GM12872 (cell line): Measurements from ENCODE around the gene KAZN.

ENCODE experiments used
- CTCF ChIP-seq: IDR thresholded peaks from 3 replicates; pipeline ENCODE4 v1.5.1; 2011; ENCODE audit warnings: low read depth, mild to moderate bottlenecking, low read length, moderate library complexity; ENCODE audit not compliant: insufficient read depth

KAZN gene

GRCh38 chr1:15157524-15158399 is 559.3 kb downstream of the KAZN start:
- no peak for TF ChIP-seq CTCF

- TF ChIP-seq CTCF, result no peak
Observed at GRCh38 chr1:15158506-15159165, 560.2 kb downstream of the KAZN start.

- TF ChIP-seq CTCF, result no peak
Observed at GRCh38 chr1:15159166-15159555, 560.7 kb downstream of the KAZN start.

- no peak for TF ChIP-seq CTCF
Observed at GRCh38 chr1:15160626-15161025, 562.1 kb downstream of the KAZN start.

GRCh38 chr1:15167386-15167785 is 568.9 kb downstream of the KAZN start:
- TF ChIP-seq CTCF, result no peak
